Progenitor cell of endocrine pancreas (in vitro differentiated cells): ENCODE measurements around the gene SLC27A3. TPM values are rescaled to one million over a fixed set of nuclear protein-coding genes. Genes with fewer than 3 reads are reported as not detected.

Source experiments
- DNase-seq: peaks from one replicate; pipeline ENCODE4 v3.0.0; 2021; ENCODE audit warnings: low spot score; ENCODE audit not compliant: unreplicated experiment
- H3K27ac Mint-ChIP-seq: 2 replicates; pipeline ENCODE4 v1.8.0; 2021; ENCODE audit warnings: mild to moderate bottlenecking, moderate library complexity, mixed read lengths
- H3K27me3 Mint-ChIP-seq: 2 replicates; pipeline ENCODE4 v1.8.0; 2021; ENCODE audit warnings: mixed read lengths
- H3K36me3 Mint-ChIP-seq: 2 replicates; pipeline ENCODE4 v1.8.0; 2022; ENCODE audit warnings: mixed read lengths; ENCODE audit not compliant: insufficient read depth
- H3K4me1 Mint-ChIP-seq: 2 replicates; pipeline ENCODE4 v1.8.0; 2021; ENCODE audit warnings: low read depth, mixed read lengths
- H3K4me3 Mint-ChIP-seq: 2 replicates; pipeline ENCODE4 v1.8.0; 2021; ENCODE audit warnings: low read depth, mild to moderate bottlenecking, moderate library complexity, mixed read lengths
- H3K9me3 Mint-ChIP-seq: 2 replicates; pipeline ENCODE4 v1.8.0; 2021; ENCODE audit warnings: low read depth, mixed read lengths
- total RNA-seq: library from RNA; stranded (reverse); gene quantifications from 2 replicates; pipeline ENCODE4 v1.2.1, GENCODE V29; 2021
- TF ChIP-seq, protein P1 (sequence below): fragments of 200-600 bp; sonication (generic); IDR thresholded peaks from one replicate; pipeline ENCODE4 v1.5.0; 2021; ENCODE audit warnings: antibody characterized with exemption, mild to moderate bottlenecking; ENCODE audit not compliant: unreplicated experiment

SLC27A3 gene
- total RNA-seq, 1 donor from 2014 or later: 36.6 TPM

DNA sequence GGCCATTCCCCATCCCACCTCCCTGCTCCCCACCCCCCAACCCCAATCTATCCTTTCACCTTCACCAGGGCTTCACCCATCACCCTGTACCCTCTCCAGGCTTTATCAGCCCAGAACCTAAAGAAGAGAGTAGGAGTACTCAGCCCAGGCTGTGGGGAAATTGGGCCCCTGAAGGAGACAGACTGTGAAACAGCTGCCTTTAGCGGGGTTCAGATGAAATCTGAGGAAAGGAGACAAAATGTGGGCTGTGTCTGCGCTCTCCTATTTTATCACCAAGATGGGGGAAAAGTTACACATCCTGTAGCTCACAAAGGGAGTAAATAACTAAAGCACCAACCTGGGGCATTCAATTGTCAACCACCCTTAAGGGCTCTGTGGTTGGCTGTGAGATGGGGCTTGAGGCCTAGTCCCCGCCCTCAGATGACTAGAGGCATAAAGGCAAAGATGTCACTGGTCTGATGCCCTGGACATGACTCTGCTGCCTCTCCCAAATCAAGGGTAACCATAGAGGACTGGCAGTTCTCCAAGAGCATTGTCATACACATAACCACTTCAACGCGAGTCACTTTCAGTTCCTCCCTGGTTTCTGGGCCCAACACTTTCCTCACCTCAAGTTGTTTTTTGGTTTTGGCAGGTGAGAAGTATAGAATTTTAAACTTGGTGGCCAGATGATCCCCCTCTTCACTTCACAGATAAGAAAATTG is 30.0 kb downstream of the SLC27A3 start:
- H3K36me3 Mint-ChIP-seq: peaks cover 17% of the 10 kb centered on the region
- H3K4me1 Mint-ChIP-seq: no peaks in the 10 kb centered on the region
- no peak overlapping the region for H3K27ac Mint-ChIP-seq

DNA sequence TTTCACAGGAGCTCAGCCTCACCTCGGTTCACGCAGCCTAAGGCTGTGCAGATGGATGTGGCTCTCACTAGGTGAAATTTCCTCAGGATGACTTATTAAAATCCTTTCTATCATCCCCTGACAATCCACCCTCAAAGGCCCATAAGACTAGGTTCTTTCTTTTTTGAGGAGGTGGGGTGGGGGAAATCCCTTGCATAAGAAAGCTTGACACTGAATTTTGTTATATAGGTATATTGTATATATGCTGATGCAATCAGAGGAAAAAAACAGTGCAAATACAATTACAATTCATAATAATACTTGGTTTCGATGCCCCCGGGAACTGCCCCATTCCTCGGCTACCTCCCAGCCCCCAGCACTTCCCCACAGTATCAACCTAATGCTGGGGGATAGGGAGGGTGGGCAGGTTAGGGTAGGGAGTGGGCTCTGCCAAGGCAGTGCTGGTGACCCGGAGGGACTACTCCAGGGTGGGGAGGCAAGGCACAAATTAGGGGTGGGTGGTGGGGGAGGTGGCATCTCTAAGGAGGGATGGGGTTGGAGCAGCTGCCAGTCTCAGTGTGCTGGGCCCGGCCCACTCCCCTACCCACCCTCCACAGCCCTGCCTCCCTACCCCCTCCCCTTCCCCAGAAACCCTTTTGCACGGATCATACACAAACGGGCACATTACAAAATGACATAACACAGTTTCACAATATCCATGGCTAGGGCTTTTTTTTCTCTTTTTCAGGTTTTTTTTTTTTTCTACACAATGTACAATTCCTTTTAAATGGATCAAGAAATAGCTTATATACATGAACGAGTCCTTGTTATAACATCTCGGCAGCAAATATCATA is 30.9 kb downstream of the SLC27A3 start:
- no peaks in the 10 kb centered on the region for H3K27me3 Mint-ChIP-seq
- no peaks in the 10 kb centered on the region for H3K4me1 Mint-ChIP-seq
- DNase-seq: no peak
- H3K36me3 Mint-ChIP-seq: peaks cover 19% of the 10 kb centered on the region
- no peaks in the 10 kb centered on the region for H3K9me3 Mint-ChIP-seq
- no peak overlapping the region for H3K4me3 Mint-ChIP-seq
- TF ChIP-seq, protein P1, sequence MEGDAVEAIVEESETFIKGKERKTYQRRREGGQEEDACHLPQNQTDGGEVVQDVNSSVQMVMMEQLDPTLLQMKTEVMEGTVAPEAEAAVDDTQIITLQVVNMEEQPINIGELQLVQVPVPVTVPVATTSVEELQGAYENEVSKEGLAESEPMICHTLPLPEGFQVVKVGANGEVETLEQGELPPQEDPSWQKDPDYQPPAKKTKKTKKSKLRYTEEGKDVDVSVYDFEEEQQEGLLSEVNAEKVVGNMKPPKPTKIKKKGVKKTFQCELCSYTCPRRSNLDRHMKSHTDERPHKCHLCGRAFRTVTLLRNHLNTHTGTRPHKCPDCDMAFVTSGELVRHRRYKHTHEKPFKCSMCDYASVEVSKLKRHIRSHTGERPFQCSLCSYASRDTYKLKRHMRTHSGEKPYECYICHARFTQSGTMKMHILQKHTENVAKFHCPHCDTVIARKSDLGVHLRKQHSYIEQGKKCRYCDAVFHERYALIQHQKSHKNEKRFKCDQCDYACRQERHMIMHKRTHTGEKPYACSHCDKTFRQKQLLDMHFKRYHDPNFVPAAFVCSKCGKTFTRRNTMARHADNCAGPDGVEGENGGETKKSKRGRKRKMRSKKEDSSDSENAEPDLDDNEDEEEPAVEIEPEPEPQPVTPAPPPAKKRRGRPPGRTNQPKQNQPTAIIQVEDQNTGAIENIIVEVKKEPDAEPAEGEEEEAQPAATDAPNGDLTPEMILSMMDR: no peak
- no peak overlapping the region for H3K27ac Mint-ChIP-seq

More for the DNA sequence above, 30.0 kb downstream of the SLC27A3 start:
- no peaks in the 10 kb centered on the region for H3K27me3 Mint-ChIP-seq
- DNase-seq: no peak
- no peak overlapping the region for H3K4me3 Mint-ChIP-seq
- no peaks in the 10 kb centered on the region for H3K9me3 Mint-ChIP-seq
- TF ChIP-seq, protein P1: no peak

DNA sequence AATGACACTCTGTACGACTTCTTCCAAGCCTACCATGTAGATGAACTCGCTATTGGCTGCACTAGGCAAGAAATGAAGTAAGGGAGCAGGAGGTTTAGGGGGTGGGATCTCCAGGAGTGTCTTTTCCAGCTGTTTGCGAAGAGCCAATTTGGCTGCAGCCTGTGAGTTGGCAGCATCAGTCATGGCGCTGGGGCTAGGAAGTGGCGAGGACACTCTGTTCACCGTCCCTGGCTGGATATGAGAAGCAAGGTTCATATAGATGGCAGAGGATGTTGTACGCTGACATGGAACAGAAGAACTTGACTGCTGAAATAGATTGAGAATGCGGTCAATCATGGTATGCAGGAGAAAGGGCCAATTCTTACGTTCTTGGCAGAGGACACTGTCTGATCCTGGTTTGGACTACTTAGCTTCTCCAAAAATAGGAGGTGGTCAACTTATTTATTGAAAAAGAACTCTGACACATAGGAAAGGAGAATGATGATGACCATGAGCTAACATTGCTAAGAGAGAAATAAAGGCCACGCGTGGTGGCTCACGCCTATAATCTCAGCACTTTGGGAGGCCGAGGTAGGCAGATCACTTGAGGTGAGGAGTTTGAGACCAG is 41.2 kb downstream of the SLC27A3 start:
- DNase-seq: no peak
- no peak overlapping the region for H3K4me3 Mint-ChIP-seq
- peaks cover 33% of the 10 kb centered on the region for H3K36me3 Mint-ChIP-seq
- H3K4me1 Mint-ChIP-seq: no peaks in the 10 kb centered on the region
- H3K9me3 Mint-ChIP-seq: no peaks in the 10 kb centered on the region
- no peaks in the 10 kb centered on the region for H3K27me3 Mint-ChIP-seq
- TF ChIP-seq, protein P1: no peak
- no peak overlapping the region for H3K27ac Mint-ChIP-seq

DNA sequence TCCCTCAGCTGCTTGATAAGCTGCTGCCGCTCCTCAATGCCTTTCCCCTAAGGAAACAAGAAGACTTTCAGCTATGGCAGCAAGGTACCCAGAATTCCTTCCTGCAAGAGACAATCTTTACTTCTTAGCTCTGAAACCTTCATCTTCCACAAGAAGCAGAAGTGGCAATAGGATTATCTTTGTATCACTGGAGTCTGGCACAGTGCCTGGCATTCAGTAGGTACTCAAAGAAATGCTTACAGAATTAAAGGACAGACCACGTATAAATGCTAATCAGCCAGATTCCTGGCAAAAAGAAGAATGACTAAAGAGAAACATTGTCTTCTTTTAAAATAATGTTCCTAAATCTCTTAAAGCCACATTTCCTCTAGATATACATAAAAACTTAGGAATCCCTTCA is 43.7 kb downstream of the SLC27A3 start:
- no peaks in the 10 kb centered on the region for H3K27me3 Mint-ChIP-seq
- TF ChIP-seq, protein P1: no peak
- no peak overlapping the region for H3K27ac Mint-ChIP-seq
- peaks cover 26% of the 10 kb centered on the region for H3K36me3 Mint-ChIP-seq
- H3K4me3 Mint-ChIP-seq: no peak overlapping the region
- no peak for DNase-seq
- no peaks in the 10 kb centered on the region for H3K4me1 Mint-ChIP-seq
- H3K9me3 Mint-ChIP-seq: no peaks in the 10 kb centered on the region
